ENCODE measurements around the gene SEPHS1. TPM values are rescaled to one million over a fixed set of nuclear protein-coding genes. Genes with fewer than 3 reads are reported as not detected.
"Not testable (repeated sequence)": the region's sequence is repeated elsewhere in the genome, so short reads cannot be mapped to it uniquely, and the experiment has no call there.

Gene SEPHS1
- 29.0 and 42.9 TPM in 2 replicates for total RNA-seq

- peak; percentile 27 for DNase-seq (ENCODE audit: low read depth)
Observed at GRCh38 chr10:13348216-13349017, at the start of gene SEPHS1. Gene SEPHS1, minus strand, starts transcription at chr10:13348293. Its CDS starts 3,343 bp downstream, at chr10:13344950.

GRCh38 chr10:13397052-13397451 lies 49.0 kb upstream of the SEPHS1 start:
- no peak for DNase-seq (ENCODE audit: low read depth)

- DNase-seq (ENCODE audit: low read depth) = no peak
Observed at GRCh38 chr10:13396369-13396768, 48.3 kb upstream of the SEPHS1 start.

- no peak for DNase-seq (ENCODE audit: low read depth)
Observed at GRCh38 chr10:13395540-13395939, 47.4 kb upstream of the SEPHS1 start.

GRCh38 chr10:13393640-13394039 lies 45.5 kb upstream of the SEPHS1 start:
- DNase-seq (ENCODE audit: low read depth) = no peak

- no peak for DNase-seq (ENCODE audit: low read depth)
Observed at GRCh38 chr10:13392701-13393100, 44.6 kb upstream of the SEPHS1 start.

- DNase-seq (ENCODE audit: low read depth) = no peak
Observed at GRCh38 chr10:13390604-13391522, 42.8 kb upstream of the SEPHS1 start.

- DNase-seq (ENCODE audit: low read depth) = no peak
Observed at GRCh38 chr10:13388478-13389230, 40.6 kb upstream of the SEPHS1 start.

- DNase-seq (ENCODE audit: low read depth) = no peak
Observed at GRCh38 chr10:13386021-13386420, 37.9 kb upstream of the SEPHS1 start.

GRCh38 chr10:13383399-13383761 lies 35.3 kb upstream of the SEPHS1 start:
- no peak for DNase-seq (ENCODE audit: low read depth)

- DNase-seq (ENCODE audit: low read depth) = no peak
Observed at GRCh38 chr10:13382703-13383398, 34.8 kb upstream of the SEPHS1 start.

GRCh38 chr10:13379061-13379460 lies 31.0 kb upstream of the SEPHS1 start:
- not testable (repeated sequence) for DNase-seq (ENCODE audit: low read depth)

- no peak for DNase-seq (ENCODE audit: low read depth)
Observed at GRCh38 chr10:13376746-13377145, 28.7 kb upstream of the SEPHS1 start.

GRCh38 chr10:13376297-13376696 lies 28.2 kb upstream of the SEPHS1 start:
- DNase-seq (ENCODE audit: low read depth) = no peak

GRCh38 chr10:13375791-13376190 lies 27.7 kb upstream of the SEPHS1 start:
- DNase-seq (ENCODE audit: low read depth) = no peak

GRCh38 chr10:13373644-13374043 lies 25.6 kb upstream of the SEPHS1 start:
- DNase-seq (ENCODE audit: low read depth) = no peak

GRCh38 chr10:13372524-13372923 lies 24.4 kb upstream of the SEPHS1 start:
- DNase-seq (ENCODE audit: low read depth) = no peak

GRCh38 chr10:13371897-13372470 lies 23.9 kb upstream of the SEPHS1 start:
- peak; percentile 71 for DNase-seq (ENCODE audit: low read depth)

- no peak for DNase-seq (ENCODE audit: low read depth)
Observed at GRCh38 chr10:13366891-13367290, 18.8 kb upstream of the SEPHS1 start.

- no peak for DNase-seq (ENCODE audit: low read depth)
Observed at GRCh38 chr10:13365831-13366230, 17.7 kb upstream of the SEPHS1 start.

- peak; percentile 48 for DNase-seq (ENCODE audit: low read depth)
Observed at GRCh38 chr10:13365243-13365642, 17.1 kb upstream of the SEPHS1 start.

Data from renal cortical epithelial cell (primary cell).